GM19043 (cell line): ENCODE measurements around the gene MORN1.

ENCODE experiments used
- ATAC-seq: cut with Tn5 transposase; IDR thresholded peaks from one replicate; pipeline ENCODE4 v1.9.1; 2021; ENCODE audit warnings: low read depth; ENCODE audit not compliant: unreplicated experiment

The MORN1 gene

DNA sequence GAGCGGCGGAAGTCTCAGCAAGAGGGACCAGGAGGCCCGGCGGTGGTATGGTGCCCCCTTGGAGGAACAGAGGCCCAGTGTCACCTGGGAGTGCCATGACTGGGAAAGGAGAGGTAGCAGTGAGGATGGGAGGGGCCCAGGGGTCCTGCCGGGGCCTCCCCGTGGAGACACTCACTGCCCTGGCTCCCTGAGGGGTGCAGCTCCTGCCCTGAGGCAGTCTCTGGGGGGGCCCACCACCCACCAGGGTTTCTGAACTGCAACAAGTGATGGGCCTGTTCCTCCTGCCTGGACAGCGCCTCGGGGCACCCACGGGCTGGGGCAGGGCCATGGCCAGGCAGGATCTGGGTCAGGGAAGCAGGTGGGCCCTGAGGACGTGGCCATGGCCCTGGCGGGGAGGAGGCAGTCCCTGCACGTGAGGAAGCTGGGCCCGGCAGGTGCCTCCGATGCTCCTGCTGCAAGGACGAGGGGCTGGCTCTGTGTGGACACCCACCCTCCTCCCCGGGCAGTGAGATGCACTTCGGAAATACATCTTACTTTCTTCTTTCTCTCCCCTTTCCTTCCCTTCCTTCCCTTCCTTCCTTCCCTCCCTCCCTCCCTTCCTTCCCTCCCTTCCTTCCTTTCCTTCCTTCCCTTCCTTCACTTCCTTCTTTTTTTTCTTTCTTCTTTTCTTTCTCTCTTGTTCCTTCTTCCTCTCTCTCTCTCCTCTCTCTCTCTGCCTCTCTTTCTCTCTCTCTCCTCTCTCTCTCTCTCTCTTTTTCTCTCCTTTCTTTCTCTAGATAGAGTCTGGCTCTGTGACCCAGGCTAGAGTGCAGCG, 66.6 kb downstream of the MORN1 start:
- no peak for ATAC-seq

- ATAC-seq, result no peak
Observed at GRCh38 chr1:2323451-2323974, 67.8 kb downstream of the MORN1 start.

GRCh38 chr1:2322581-2323211, 68.7 kb downstream of the MORN1 start:
- no peak for ATAC-seq

DNA sequence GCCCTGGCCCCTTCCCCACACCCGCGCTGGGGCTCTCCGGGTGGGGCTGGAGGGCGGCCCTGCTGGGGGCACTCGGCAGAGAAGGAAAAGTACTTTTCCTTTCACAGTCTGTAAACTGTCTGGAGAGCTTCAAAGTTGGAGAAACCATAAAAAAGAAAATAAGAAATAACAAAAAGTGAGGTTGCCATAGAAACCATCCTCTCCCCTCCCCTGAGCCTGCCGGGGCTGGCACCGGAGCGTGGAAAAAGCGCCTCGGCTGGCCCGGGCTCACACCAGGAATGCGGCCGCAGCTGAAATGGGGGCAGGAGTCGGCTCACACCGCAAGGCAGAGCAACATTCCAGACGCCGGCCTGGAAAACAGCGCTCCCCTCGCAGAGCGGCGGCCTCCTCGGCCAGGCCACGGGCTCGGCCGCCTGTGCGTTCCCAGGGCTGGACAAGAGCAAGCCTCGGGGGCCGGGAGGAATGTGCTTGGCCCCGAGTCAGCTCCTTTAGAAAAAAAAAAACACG, 69.2 kb downstream of the MORN1 start:
- no peak for ATAC-seq

- no peak for ATAC-seq
Observed at GRCh38 chr1:2320760-2321667, 70.3 kb downstream of the MORN1 start.

- no peak for ATAC-seq
Observed at GRCh38 chr1:2320006-2320405, 71.3 kb downstream of the MORN1 start.

GRCh38 chr1:2319291-2319690, 72.1 kb downstream of the MORN1 start:
- ATAC-seq, result no peak

GRCh38 chr1:2318314-2319278, 72.8 kb downstream of the MORN1 start:
- ATAC-seq, result no peak

GRCh38 chr1:2317230-2318065, 73.9 kb downstream of the MORN1 start:
- ATAC-seq, result no peak

- ATAC-seq, result no peak
Observed at GRCh38 chr1:2316451-2316961, 74.8 kb downstream of the MORN1 start.

- ATAC-seq, result no peak
Observed at GRCh38 chr1:2315674-2316450, 75.5 kb downstream of the MORN1 start.

DNA sequence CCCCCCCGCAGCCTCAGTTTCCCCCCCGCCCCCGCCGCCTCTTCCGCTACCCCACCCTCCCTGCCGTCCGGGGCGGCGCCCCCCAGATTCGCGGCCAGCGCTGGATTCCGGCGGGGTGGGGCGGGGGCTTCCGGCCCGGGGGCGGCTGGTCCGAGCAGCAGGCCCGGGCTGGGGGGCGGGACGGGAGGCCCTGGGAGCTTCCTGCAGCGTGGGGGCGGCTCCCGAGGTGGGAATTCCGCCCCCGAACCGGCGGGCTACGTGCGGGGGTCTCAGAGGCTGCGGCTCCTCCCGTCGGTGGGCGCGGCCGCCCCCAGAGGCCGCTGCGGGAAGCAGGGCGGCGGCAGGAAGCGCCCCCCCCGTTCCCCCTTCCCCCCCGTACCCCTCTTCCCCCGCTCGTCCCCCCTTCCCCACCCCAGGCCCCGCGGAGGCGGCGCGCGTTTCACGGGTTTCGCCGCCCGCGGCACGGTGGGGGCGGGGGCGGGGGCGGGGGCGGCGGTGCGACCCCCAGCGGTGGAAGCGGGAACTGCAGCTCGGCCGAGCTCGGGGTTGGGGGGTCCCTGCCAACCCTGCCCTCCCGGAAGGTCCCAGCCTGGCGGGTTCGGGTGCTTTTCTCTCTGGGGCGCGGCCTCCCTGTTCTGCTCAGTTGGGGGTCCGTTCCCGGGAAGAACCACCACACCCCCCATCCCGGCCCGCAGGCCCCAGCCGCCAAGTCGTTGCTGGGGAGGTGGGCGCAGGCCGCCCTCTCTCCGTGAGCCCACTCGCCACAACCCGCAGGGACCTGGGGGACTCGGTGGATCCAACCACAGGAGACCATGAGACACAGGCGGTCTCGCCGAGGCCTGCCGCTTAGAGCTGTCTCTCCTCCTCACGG, 76.3 kb downstream of the MORN1 start:
- ATAC-seq, result no peak

DNA sequence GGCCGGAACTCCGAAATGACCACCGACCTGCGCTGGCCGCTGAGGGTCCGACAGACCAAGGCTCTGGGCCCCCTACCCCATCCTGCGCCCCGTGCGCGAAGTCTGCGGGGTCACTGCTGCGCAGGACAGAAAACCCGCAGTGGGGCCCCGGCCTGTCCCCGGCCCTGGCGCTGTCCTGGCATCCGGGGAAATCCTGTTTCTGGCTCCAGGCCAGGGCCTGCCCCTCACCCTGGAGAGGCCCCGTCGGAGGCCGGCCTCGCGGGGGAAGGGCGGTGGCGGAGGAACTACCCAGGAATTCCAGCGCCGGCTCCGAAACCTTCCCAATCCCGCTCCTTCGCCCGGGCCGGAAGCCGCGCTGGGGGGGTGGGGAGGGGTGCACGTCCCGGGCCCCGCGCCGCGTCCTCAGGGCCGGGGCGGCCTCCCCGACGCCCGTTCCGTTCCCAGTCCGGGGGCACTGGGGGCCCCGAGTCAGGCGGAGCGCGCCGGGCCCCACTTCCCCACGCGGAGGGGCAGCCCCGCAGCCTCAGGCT, 77.0 kb downstream of the MORN1 start:
- no peak for ATAC-seq

DNA sequence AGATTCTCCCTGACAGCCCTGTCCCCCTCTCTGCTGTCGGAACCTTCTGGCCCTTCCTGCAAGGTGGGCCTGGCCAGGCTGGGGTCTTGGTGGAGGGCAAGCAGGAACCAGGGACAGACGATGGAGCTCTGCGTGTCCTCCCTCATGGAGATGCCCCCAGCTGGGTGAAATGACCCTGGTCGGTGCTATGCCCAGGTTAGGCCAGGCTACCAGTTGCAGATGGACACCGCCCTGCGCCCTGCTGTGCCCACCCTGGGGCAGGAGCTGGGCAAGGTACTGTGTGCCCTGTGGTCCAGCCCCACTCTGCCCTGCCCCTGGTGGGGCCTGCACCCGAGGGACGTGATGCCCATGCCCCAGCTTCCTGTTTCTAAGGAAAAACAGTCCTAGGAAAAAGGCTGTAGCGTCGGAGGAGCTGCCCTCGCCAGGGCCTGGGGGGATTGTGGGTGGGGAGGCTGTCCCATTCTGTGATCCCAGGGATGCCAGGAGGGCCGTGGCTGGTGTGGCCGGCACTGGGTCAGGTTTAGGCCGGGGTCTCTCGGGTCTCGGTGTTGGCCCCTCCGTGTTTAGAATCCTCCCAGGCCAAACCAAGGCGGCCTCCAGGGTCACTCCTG, 77.6 kb downstream of the MORN1 start:
- ATAC-seq, result no peak

GRCh38 chr1:2312515-2313301, 78.6 kb downstream of the MORN1 start:
- no peak for ATAC-seq
